Stimulated activated CD4-positive, alpha-beta T cell treated with anti-CD3 and anti-CD28 coated beads, Interleukin-4, amount 100 ng/mL, for 48 hours (primary cell): ENCODE measurements around the gene MMS19.

Experiments used
- DNase-seq, 2 donors: peaks; one replicate each; pipeline ENCODE4 v3.0.0-alpha.2; 2020; ENCODE audit warnings: low read depth in 2 of 2

The MMS19 gene

GRCh38 chr10:97468162-97468561, 30.1 kb downstream of the MMS19 start:
- DNase-seq = no peak

GRCh38 chr10:97466755-97467154, 31.5 kb downstream of the MMS19 start:
- no peak for DNase-seq

DNA sequence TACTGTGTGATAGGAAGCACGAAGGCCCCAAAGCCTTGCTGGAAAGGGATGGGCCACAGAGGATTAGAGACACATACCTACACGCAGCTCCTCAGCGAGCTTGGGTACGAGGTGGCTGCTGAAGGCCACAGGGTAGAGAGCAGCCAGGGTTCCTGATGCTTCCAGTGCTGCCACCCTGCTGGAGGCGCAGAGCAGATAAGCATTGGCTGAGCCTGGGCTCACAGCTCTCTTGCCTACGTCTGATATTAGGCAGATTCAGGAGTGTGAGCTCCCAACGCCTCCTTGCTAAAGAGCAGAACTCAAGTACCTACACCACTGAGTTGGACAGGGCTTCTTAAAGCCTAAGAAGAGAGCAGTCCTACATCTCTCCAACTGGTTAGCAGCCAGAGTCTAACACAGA, 32.2 kb downstream of the MMS19 start:
- DNase-seq = no peak

DNA sequence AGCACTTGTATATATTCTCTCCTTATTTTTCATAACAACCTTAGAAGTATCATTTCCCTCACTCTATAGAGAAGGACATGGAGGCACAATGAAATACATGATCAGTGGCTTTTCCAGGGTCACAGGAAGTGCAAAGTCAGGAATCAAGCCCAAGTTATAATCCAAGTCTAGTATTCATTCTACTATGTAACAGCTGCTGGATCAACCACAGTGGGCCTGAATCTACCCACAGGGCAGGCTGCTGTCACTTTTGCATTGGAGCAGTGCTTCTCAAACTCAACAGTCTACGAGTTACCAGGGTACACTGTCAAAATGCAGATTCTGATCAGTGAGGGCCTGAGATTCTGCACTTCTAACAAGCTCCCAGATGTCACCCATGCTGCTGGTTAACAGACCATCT, 34.0 kb downstream of the MMS19 start:
- no peak for DNase-seq

DNA sequence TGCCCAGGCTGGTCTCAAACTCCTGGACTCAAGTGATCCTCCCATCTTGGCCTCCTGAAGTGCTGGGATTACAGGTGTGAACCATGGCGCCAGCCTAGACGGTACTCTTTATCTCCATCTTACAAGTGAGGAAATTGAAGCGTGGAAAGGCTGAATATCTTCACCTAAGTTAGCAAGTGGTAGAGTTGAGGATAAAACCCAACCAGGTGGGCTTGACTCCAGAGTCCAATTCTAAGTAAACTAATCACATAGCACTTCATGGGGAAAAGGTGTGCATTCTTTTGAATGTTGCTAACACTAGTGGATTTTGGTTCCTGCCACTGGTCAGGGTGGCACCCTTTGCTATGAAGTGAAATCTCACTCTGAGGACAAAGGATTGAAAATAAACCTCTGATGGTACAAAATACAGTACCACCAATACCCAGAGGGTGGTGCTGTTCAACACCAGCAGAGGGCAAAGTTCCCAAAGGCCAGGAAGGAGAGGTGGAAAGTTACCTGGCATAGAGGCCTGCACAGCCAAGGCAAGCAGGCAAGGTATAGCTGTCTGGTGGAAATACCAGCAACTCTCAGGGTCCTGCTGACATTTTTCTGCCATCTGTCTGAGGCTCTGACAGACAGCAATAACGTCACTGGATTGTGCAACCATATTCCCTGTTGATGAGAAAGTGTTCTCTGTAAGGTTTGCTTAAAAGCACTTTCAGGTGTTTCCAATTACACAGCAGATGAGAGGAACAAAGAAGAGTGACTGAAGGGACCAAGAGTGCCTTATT, 34.7 kb downstream of the MMS19 start:
- no peak for DNase-seq

- DNase-seq = no peak
Observed at GRCh38 chr10:97462309-97462708, 35.9 kb downstream of the MMS19 start.

- DNase-seq = no peak
Observed at GRCh38 chr10:97459933-97460332, 38.3 kb downstream of the MMS19 start.

GRCh38 chr10:97459111-97459510, 39.1 kb downstream of the MMS19 start:
- DNase-seq = no peak

- no peak for DNase-seq
Observed at GRCh38 chr10:97456686-97457065, 41.5 kb downstream of the MMS19 start.

- no peak for DNase-seq
Observed at GRCh38 chr10:97456034-97456685, 42.1 kb downstream of the MMS19 start.

DNA sequence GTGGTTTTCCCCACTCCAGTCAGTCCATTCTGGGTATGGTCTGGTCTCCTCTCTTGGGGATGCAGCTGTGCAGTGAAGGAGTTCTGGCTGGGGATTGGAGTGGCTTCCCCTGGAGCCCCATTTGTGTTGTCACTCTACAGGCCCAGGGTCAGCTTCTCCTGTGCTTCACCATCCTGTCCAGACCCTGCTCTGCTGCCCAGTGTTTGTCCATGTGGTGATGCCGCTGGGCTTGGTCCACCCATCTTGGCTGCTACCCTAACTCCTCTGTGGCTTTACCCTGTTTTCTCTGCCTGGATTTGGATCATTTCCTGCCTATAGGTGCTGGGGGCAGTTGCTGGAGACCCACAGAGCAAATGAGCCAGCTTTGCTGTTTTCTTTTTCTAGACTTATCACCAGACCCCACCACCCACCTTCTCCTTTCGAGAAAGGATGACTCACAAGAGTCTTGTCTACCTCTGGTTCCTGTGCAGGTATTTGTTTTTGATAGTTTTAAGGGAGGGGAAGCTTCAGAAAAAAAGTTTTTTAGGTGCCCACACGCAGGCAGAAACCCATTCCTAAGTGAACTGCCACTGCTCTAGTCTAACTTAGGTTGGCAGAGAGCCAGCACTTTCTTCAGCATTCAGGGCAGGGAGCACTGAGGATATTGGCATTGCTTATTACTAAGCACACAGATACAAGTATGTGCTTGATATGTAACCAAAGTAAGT, 43.7 kb downstream of the MMS19 start:
- DNase-seq = peak in 1 of 2 donors; percentile 20

GRCh38 chr10:97452352-97452751, 45.9 kb downstream of the MMS19 start:
- no peak for DNase-seq

DNA sequence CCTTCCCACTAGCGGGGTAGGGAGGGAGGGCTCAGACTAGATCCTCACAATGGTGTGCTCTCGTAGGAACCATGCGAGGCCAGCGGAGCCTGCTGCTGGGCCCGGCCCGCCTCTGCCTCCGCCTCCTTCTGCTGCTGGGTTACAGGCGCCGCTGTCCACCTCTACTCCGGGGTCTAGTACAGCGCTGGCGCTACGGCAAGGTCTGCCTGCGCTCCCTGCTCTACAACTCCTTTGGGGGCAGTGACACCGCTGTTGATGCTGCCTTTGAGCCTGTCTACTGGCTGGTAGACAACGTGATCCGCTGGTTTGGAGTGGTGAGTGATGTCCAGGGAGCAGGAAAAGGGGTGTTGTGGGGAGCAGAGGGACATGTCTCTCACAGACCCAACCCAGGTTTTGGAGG, 46.6 kb downstream of the MMS19 start:
- DNase-seq = no peak

GRCh38 chr10:97450828-97451227, 47.4 kb downstream of the MMS19 start:
- no peak for DNase-seq

DNA sequence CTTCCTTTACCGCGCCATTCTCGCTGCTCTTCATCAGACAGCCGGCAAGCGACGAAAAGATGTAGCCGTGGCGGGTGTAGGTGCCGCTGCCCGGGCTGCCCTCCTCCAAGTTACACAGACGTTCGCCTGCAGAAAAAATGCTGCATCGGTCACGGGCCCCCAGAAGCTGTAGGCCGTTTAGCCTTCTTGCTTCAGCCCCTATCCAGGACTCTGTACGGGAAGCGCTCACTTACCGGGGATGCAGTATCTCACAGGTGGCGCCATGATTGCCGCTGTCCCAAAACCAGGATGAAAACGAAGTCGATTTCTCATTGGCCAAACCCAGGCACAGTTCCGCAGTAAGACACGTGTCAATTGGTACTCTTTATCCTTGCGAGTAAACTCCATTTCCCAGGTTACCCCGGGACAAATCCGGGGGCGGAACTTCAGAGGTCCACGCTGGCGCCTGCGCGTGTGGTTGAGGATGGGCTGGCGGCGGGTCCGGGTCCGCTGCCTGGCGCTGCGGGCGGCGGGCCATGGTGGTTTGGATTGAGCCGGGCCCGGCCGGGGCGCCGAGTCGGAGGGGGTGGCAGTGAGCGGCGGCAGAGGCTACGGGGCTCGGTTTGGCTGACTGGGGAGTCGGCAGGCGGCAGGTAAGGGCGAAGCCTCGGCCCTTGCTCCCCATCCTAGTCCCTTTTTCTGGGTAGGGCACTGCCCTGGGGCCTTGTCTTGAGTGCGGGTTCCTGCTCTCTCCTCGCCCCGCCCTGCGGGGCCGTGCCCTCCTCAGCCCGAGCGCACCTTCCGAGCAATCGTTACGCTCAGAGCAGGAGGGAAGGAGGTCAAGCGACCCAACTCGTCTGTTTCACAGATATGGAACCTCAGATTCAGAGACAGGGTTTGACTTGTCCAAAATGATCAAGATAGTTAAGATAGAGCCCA, 52.2 kb downstream of the MMS19 start, which contains the start of the genes EXOSC1 and ZDHHC16:
Gene EXOSC1, minus strand, starts transcription at position 285 of the 918 bp plus-strand sequence. Its CDS starts 21 bp downstream, at position 264.
Gene ZDHHC16, plus strand, starts transcription at position 454 of the 918 bp plus-strand sequence. CDS start 5,501 bp downstream, outside the sequence.
- DNase-seq = peak; percentile 85 to 92

- no peak for DNase-seq
Observed at GRCh38 chr10:97445357-97445721, 52.9 kb downstream of the MMS19 start.

- no peak for DNase-seq
Observed at GRCh38 chr10:97444212-97444611, 54.0 kb downstream of the MMS19 start.

DNA sequence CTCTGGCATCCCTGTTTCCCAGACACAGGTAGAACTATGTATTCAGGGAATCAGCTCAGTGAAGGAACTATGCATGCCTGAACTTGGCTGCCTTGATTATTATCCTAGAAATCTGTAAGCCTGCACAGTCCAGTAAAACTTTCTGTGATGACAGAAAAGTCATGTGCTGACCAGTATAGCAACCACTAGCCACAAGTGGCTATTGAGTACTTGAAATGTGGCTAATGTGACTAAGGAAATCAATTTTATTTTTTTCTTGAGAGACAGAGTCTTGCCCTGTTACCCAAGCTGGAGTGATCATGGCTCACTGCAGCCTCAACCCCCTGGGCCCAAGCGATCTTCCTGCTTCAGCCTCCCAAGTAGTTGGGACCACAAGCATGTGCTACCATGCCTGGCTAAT, 55.9 kb downstream of the MMS19 start:
- no peak for DNase-seq

DNA sequence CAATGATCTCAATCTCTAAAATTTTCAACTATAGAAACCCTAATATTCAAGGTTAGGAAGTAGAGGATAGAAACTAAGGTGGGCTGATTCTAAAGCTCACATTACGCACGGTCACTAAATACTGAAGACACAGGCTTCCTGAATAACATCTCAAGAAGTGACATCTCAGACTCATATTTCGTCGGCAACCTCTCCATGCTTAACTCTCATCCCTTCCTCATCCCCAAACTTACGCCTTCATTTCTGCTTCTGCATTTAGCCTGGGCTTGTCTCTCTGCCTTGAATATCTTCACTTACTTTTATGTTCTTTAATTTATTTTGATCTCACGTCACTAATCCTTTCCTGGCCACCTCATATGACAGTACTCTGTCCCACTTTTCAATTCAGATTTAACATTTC, 63.0 kb downstream of the MMS19 start:
- DNase-seq = no peak

GRCh38 chr10:97434557-97434956, 63.7 kb downstream of the MMS19 start:
- DNase-seq = no peak

DNA sequence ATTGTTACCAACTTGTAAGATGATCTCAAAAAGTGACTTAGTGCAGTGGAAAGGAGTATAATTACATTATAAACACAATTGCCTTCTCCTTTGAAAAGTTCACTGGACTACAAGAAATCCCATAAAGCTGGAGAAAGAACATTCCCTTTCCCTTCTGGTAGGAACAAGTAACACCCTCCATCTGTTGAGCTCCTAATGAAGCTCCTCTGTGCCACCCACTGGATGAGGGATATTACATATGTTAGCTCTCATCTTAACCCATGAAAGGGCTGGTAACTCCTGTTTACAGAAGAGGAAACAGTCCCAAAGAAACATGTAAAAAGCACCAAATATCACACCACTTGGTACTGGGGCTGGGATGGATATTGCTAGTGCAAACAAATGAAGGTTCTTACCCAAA, 64.2 kb downstream of the MMS19 start:
- no peak for DNase-seq

- DNase-seq = no peak
Observed at GRCh38 chr10:97428572-97428981, 69.6 kb downstream of the MMS19 start.
